ENCODE measurements around the gene ATP1A1.
A peak's percentile ranks its signal among the peaks of the same experiment; 100 is the strongest.

ATP1A1 gene

GRCh38 chr1:116404699-116405098 lies 31.7 kb downstream of the ATP1A1 start:
- peak overlapping the region; percentile 79 for H3K27ac Mint-ChIP-seq
- no peaks in the 10 kb centered on the region for H3K9me3 Mint-ChIP-seq
- H3K36me3 Mint-ChIP-seq = peaks cover 71% of the 10 kb centered on the region
- ATAC-seq (no peak), DNase-seq (ENCODE audit: low spot score in 2 of 2) (no peak)
- peaks cover 22% of the 10 kb centered on the region for H3K4me1 Mint-ChIP-seq
- no peak overlapping the region for H3K4me3 Mint-ChIP-seq

- no peak overlapping the region for H3K4me3 Mint-ChIP-seq
- peaks cover 64% of the 10 kb centered on the region for H3K36me3 Mint-ChIP-seq
- ATAC-seq (no peak), DNase-seq (ENCODE audit: low spot score in 2 of 2) (no peak)
- peak overlapping the region; percentile 75 for H3K27ac Mint-ChIP-seq
- H3K4me1 Mint-ChIP-seq = peaks cover 22% of the 10 kb centered on the region
- H3K9me3 Mint-ChIP-seq = no peaks in the 10 kb centered on the region
Observed at GRCh38 chr1:116405241-116406135, 32.4 kb downstream of the ATP1A1 start.

- Mint-ChIP-seq H3K36me3 (peaks cover 48% of the 10 kb centered on the region), H3K27ac (peak overlapping the region; percentile 75), H3K4me1 (peaks cover 21% of the 10 kb centered on the region), H3K4me3 (no peak overlapping the region), H3K9me3 (no peaks in the 10 kb centered on the region)
- ATAC-seq (no peak), DNase-seq (ENCODE audit: low spot score in 2 of 2) (no peak)
Observed at GRCh38 chr1:116407033-116407432, 34.0 kb downstream of the ATP1A1 start.

- Mint-ChIP-seq H3K36me3 (peaks cover 36% of the 10 kb centered on the region), H3K27ac (no peak overlapping the region), H3K9me3 (no peaks in the 10 kb centered on the region), H3K4me1 (peaks cover 13% of the 10 kb centered on the region), H3K4me3 (no peak overlapping the region)
- ATAC-seq = no peak
- no peak for DNase-seq (ENCODE audit: low spot score in 2 of 2)
Observed at GRCh38 chr1:116408193-116408592, 35.1 kb downstream of the ATP1A1 start.

GRCh38 chr1:116408803-116409720 lies 36.0 kb downstream of the ATP1A1 start:
- no peaks in the 10 kb centered on the region for H3K9me3 Mint-ChIP-seq
- peaks cover 28% of the 10 kb centered on the region for H3K36me3 Mint-ChIP-seq

GRCh38 chr1:116409751-116410191 lies 36.7 kb downstream of the ATP1A1 start:
- DNase-seq (ENCODE audit: low spot score in 2 of 2) (no peak), ATAC-seq (no peak)
- Mint-ChIP-seq H3K27ac (peak overlapping the region; percentile 40), H3K4me1 (peaks cover 18% of the 10 kb centered on the region), H3K36me3 (peaks cover 21% of the 10 kb centered on the region), H3K9me3 (no peaks in the 10 kb centered on the region), H3K4me3 (no peak overlapping the region)

More at GRCh38 chr1:116408803-116409720, 36.0 kb downstream of the ATP1A1 start:
- no peak for ATAC-seq
- peak overlapping the region; percentile 40 for H3K27ac Mint-ChIP-seq
- H3K4me1 Mint-ChIP-seq = peaks cover 18% of the 10 kb centered on the region
- DNase-seq (ENCODE audit: low spot score in 2 of 2) = no peak
- no peak overlapping the region for H3K4me3 Mint-ChIP-seq

- Mint-ChIP-seq H3K4me3 (no peak overlapping the region), H3K4me1 (peaks cover 14% of the 10 kb centered on the region), H3K27ac (no peak overlapping the region), H3K9me3 (no peaks in the 10 kb centered on the region), H3K36me3 (peaks cover 7% of the 10 kb centered on the region)
- DNase-seq (ENCODE audit: low spot score in 2 of 2) = no peak
- ATAC-seq = no peak
Observed at GRCh38 chr1:116411784-116412479, 38.9 kb downstream of the ATP1A1 start.

GRCh38 chr1:116412480-116412798 lies 39.4 kb downstream of the ATP1A1 start:
- DNase-seq (ENCODE audit: low spot score in 2 of 2) (no peak), ATAC-seq (no peak)
- Mint-ChIP-seq H3K4me3 (no peak overlapping the region), H3K36me3 (peaks cover 7% of the 10 kb centered on the region), H3K27ac (no peak overlapping the region), H3K9me3 (no peaks in the 10 kb centered on the region), H3K4me1 (peaks cover 14% of the 10 kb centered on the region)

GRCh38 chr1:116412898-116413297 lies 39.9 kb downstream of the ATP1A1 start:
- DNase-seq (ENCODE audit: low spot score in 2 of 2) (no peak), ATAC-seq (no peak)
- Mint-ChIP-seq H3K4me3 (no peak overlapping the region), H3K9me3 (no peaks in the 10 kb centered on the region), H3K36me3 (peaks cover 2% of the 10 kb centered on the region), H3K4me1 (peaks cover 19% of the 10 kb centered on the region), H3K27ac (no peak overlapping the region)

- Mint-ChIP-seq H3K27ac (no peak overlapping the region), H3K9me3 (no peaks in the 10 kb centered on the region), H3K4me3 (no peak overlapping the region), H3K4me1 (peaks cover 22% of the 10 kb centered on the region), H3K36me3 (no peaks in the 10 kb centered on the region)
- DNase-seq (ENCODE audit: low spot score in 2 of 2) (no peak), ATAC-seq (no peak)
Observed at GRCh38 chr1:116413414-116413813, 40.4 kb downstream of the ATP1A1 start.

- Mint-ChIP-seq H3K36me3 (peaks cover 4% of the 10 kb centered on the region), H3K4me3 (no peak overlapping the region), H3K9me3 (no peaks in the 10 kb centered on the region), H3K4me1 (peaks cover 26% of the 10 kb centered on the region), H3K27ac (no peak overlapping the region)
- ATAC-seq (no peak), DNase-seq (ENCODE audit: low spot score in 2 of 2) (no peak)
Observed at GRCh38 chr1:116414364-116414763, 41.3 kb downstream of the ATP1A1 start.

GRCh38 chr1:116415200-116415698 lies 42.2 kb downstream of the ATP1A1 start:
- Mint-ChIP-seq H3K36me3 (peaks cover 13% of the 10 kb centered on the region), H3K4me3 (no peak overlapping the region), H3K27ac (no peak overlapping the region), H3K9me3 (no peaks in the 10 kb centered on the region), H3K4me1 (peaks cover 24% of the 10 kb centered on the region)
- ATAC-seq = no peak
- DNase-seq (ENCODE audit: low spot score in 2 of 2) = no peak

- H3K9me3 Mint-ChIP-seq = no peaks in the 10 kb centered on the region
- H3K4me3 Mint-ChIP-seq = no peak overlapping the region
- DNase-seq (ENCODE audit: low spot score in 2 of 2) (peak in 1 of 2 donors; percentile 36), ATAC-seq (no peak)
- H3K36me3 Mint-ChIP-seq = peaks cover 13% of the 10 kb centered on the region
- peaks cover 24% of the 10 kb centered on the region for H3K4me1 Mint-ChIP-seq
- H3K27ac Mint-ChIP-seq = no peak overlapping the region
Observed at GRCh38 chr1:116415699-116416533, 42.9 kb downstream of the ATP1A1 start.

GRCh38 chr1:116416854-116417513 lies 43.9 kb downstream of the ATP1A1 start:
- peaks cover 13% of the 10 kb centered on the region for H3K36me3 Mint-ChIP-seq
- peak overlapping the region; percentile 92 for H3K27ac Mint-ChIP-seq
- H3K4me1 Mint-ChIP-seq = peaks cover 24% of the 10 kb centered on the region
- H3K9me3 Mint-ChIP-seq = no peaks in the 10 kb centered on the region
- ATAC-seq (no peak), DNase-seq (ENCODE audit: low spot score in 2 of 2) (peak in 1 of 2 donors; percentile 42)
- H3K4me3 Mint-ChIP-seq = peak overlapping the region; percentile 83

Data from stimulated activated effector memory CD8-positive, alpha-beta T cell treated with anti-CD3 and anti-CD28 coated beads, Interleukin-12 subunit alpha, Interleukin-12 subunit beta, amount 100 ng/mL, for 72 hours (primary cell).